ENCODE data around the gene IL17RD. TPM values are rescaled to one million over a fixed set of nuclear protein-coding genes. Genes with fewer than 3 reads are reported as not detected.

Gene IL17RD
- total and polyA plus RNA-seq, 9 of the 15 experiments (the other 6 are each of a cell fraction or from before 2014, with no cell fraction given), result under 0.01 to 0.09 (median 0.04) TPM; not detected in 4

GRCh38 chr3:57060089-57060821 is 104.9 kb downstream of the IL17RD start, which contains the start of gene SPATA12:
Gene SPATA12 (plus strand): TSS chr3:57060664. CDS start chr3:57073695, 13,031 bp downstream.
- CTCF ChIA-PET (ENCODE audit: low intra/inter-chr PET ratio), result interaction anchor here (0.6 kb wide), 1 partner anchor 1196 kb away, joined by 3 read pairs; no protein-coding TSS in a partner anchor
- Histone ChIP-seq H3K79me2 (ENCODE audit: control insufficient read depth, insufficient read depth, low read length) (no peaks in the 10 kb centered on the region), H3K36me3 (ENCODE audit: control insufficient read depth, insufficient read depth, low read length) (no peaks in the 10 kb centered on the region), H3K9me3 (replicated peaks; ENCODE audit: control insufficient read depth, insufficient read depth, low read depth, low read length) (no peaks in the 10 kb centered on the region), H3K9me1 (ENCODE audit: control insufficient read depth, insufficient read depth, low read length) (no peaks in the 10 kb centered on the region), H3K4me3 (no peak within 1 kb of the TSS), H3K4me2 (ENCODE audit: insufficient read depth, low read length) (no peak within 1 kb of the TSS), H3K27me3 (ENCODE audit: control insufficient read depth in 2 of 2, insufficient read depth in 2 of 2, low read length in 2 of 2) (no peaks in the 10 kb centered on the region), H4K20me1 (replicated peaks; ENCODE audit: control insufficient read depth, insufficient read depth, low read length) (no peaks in the 10 kb centered on the region), H3K27ac (ENCODE audit: extremely low read depth, low read depth, low read length) (no peak within 1 kb of the TSS), H3K4me1 (replicated peaks in 1 of 2; ENCODE audit: control insufficient read depth in 2 of 2, insufficient read depth in 2 of 2, low read length in 2 of 2) (peaks cover 0 to 7% of the 10 kb centered on the region in 2 experiments; a peak in 2 of 5 replicates), H2AFZ (ENCODE audit: low read depth, low read length) (no peak within 1 kb of the TSS), H3K9ac (ENCODE audit: insufficient read depth in 1 of 2, low read depth in 2 of 2, low read length in 2 of 2) (peak within 1 kb of the TSS in 1 of 2 experiments; percentile 52; a peak in 1 of 4 replicates)
- in situ Hi-C loops (cut with MboI) (no loop called here), intact Hi-C loops (cut with micrococcal nuclease) (no loop called here)
- POLR2A ChIA-PET, result interaction anchor here (1.0 kb wide), 1 partner anchor 51 kb away, joined by 6 read pairs; no protein-coding TSS in a partner anchor
- DNase-seq (ENCODE audit: extremely low read depth in 1 of 4, low spot score in 3 of 4) (peak; percentile 38 to 59 (median 49)), FAIRE-seq (peak; percentile 37), ATAC-seq (peak; percentile 70)
- 52% methylated on average over 6 of the region's 11 CpGs for WGBS (ENCODE audit: insufficient coverage, low coverage, missing lambda C conversion rate)
- BruUV-seq (replicated peaks), result no TSS peak
- TF ChIP-seq FOS (IDR thresholded peaks at IDR 0.05; ENCODE audit: extremely low read depth, insufficient read length), result peak; percentile 42
- 0 out of 2 replicates have a peak, but pooled peaks have one; percentile 35 for TF ChIP-seq ARID1B (IDR thresholded peaks at IDR 0.05)
- TF ChIP-seq CTBP1 (IDR thresholded peaks at IDR 0.05; ENCODE audit: borderline replicate concordance), result 0 out of 2 replicates have a peak, but pooled peaks have one; percentile 45
- peak; percentile 66 for TF ChIP-seq USF1 (CRISPR knock-in tag; IDR thresholded peaks at IDR 0.05)
- no peak for TF ChIP-seq ETV1 (tag; conservative IDR thresholded peaks at IDR 0.05; ENCODE audit: low read depth)
- TF ChIP-seq MAZ (CRISPR knock-in tag; conservative IDR thresholded peaks at IDR 0.05 in 1 of 2, IDR thresholded peaks at IDR 0.05 in 1 of 2), result 0 out of 4 replicates have a peak, but pooled peaks of 1 of the 2 experiments have one; percentile 33
- peak; percentile 91 for TF ChIP-seq FOSL1 (tag; conservative IDR thresholded peaks at IDR 0.05)
- no peak for TF ChIP-seq ZNF175 (CRISPR knock-in tag; IDR thresholded peaks at IDR 0.05; ENCODE audit: low read depth)
- peak; percentile 70 for TF ChIP-seq USF2 (CRISPR knock-in tag; IDR thresholded peaks at IDR 0.05)
- no peak for TF ChIP-seq CBX8 (IDR thresholded peaks at IDR 0.05; ENCODE audit: borderline replicate concordance, extremely low read depth, low read depth, low read length, poor library complexity, severe bottlenecking)
- 0 out of 2 replicates have a peak, but pooled peaks have one; percentile 20 for TF ChIP-seq DPF2 (IDR thresholded peaks at IDR 0.05)
- no peak for TF ChIP-seq ZNF143 (CRISPR knock-in tag; IDR thresholded peaks at IDR 0.05)
- 0 out of 2 replicates have a peak, but pooled peaks have one; percentile 19 for TF ChIP-seq SMARCA4 (IDR thresholded peaks at IDR 0.05)
- TF ChIP-seq POLR2G (IDR thresholded peaks at IDR 0.05; ENCODE audit: low read depth, low read length), result no peak
- peak; percentile 48 for TF ChIP-seq ATF3 (IDR thresholded peaks at IDR 0.05)
- TF ChIP-seq ATF3 (CRISPR knock-in tag; conservative IDR thresholded peaks at IDR 0.05), result no peak
- TF ChIP-seq ZNF121 (CRISPR knock-in tag; conservative IDR thresholded peaks at IDR 0.05), result 0 out of 2 replicates have a peak, but pooled peaks have one; percentile 28
- TF ChIP-seq EGR1 (conservative IDR thresholded peaks at IDR 0.05), result peak; percentile 17; the same call in 1 of the 2 replicates
- peak; percentile 75 for TF ChIP-seq SOX6 (IDR thresholded peaks at IDR 0.05)
- TF ChIP-seq ZEB2 (IDR thresholded peaks at IDR 0.05), result 0 out of 2 replicates have a peak, but pooled peaks have one; percentile 17
- peak; percentile 53 for TF ChIP-seq RAD51 (IDR thresholded peaks at IDR 0.05; ENCODE audit: borderline replicate concordance, low read depth)

All from K562 (cell line).